HEK293T (cell line): Measurements from ENCODE around the gene IQCN.

Experiments
- BHLHE40 ChIP-seq: fragments of 450-650 bp; IDR thresholded peaks from 2 replicates; pipeline ENCODE4 v1.6.1; 2016; ENCODE audit warnings: mild to moderate bottlenecking, moderate library complexity, borderline replicate concordance
- ELF4 ChIP-seq: fragments of 450-650 bp; IDR thresholded peaks from 2 replicates; pipeline ENCODE4 v1.6.1; 2017; ENCODE audit warnings: antibody characterized with exemption
- FOXA1 ChIP-seq: fragments of 450-650 bp; IDR thresholded peaks from 2 replicates; pipeline ENCODE4 v1.6.1; 2016; ENCODE audit warnings: mild to moderate bottlenecking
- FOXK2 ChIP-seq: fragments of 450-650 bp; IDR thresholded peaks from 2 replicates; pipeline ENCODE4 v1.6.1; 2016; ENCODE audit warnings: mild to moderate bottlenecking
- NFRKB ChIP-seq: fragments of 450-650 bp; IDR thresholded peaks from 2 replicates; pipeline ENCODE4 v1.6.1; 2016; ENCODE audit warnings: mild to moderate bottlenecking, moderate library complexity
- PKNOX1 ChIP-seq: fragments of 450-650 bp; IDR thresholded peaks from 2 replicates; pipeline ENCODE4 v1.6.1; 2016
- SUZ12 ChIP-seq: fragments of 450-650 bp; IDR thresholded peaks from 2 replicates; pipeline ENCODE4 v1.6.1; 2016; ENCODE audit warnings: mild to moderate bottlenecking
- TARDBP ChIP-seq: fragments of 450-650 bp; IDR thresholded peaks from 2 replicates; pipeline ENCODE4 v1.6.1; 2016
- ZNF384 ChIP-seq: fragments of 450-650 bp; IDR thresholded peaks from 2 replicates; pipeline ENCODE4 v1.6.1; 2016

- TF ChIP-seq NFRKB, result no peak
- no peak for TF ChIP-seq ELF4
- TF ChIP-seq TARDBP, result no peak
- no peak for TF ChIP-seq FOXA1
- TF ChIP-seq FOXK2, result no peak
- TF ChIP-seq BHLHE40, result no peak
- no peak for TF ChIP-seq SUZ12
- TF ChIP-seq PKNOX1, result no peak
- no peak for TF ChIP-seq ZNF384
Observed at GRCh38 chr19:18230941-18231734, 43.1 kb downstream of the IQCN start.
